VCaP (cell line): ENCODE measurements around the gene FCAMR.

Experiments
- H3K27ac ChIP-seq: fragments of 450-650 bp; 2 replicates; pipeline ENCODE4 v1.5.1; 2017
- CTCF ChIP-seq: fragments of 450-650 bp; conservative IDR thresholded peaks from 2 replicates; pipeline ENCODE4 v1.5.1; 2017; ENCODE audit warnings: mild to moderate bottlenecking, moderate library complexity

FCAMR gene

GRCh38 chr1:206955476-206956451 is 14.5 kb downstream of the FCAMR start:
- no peak overlapping the region for H3K27ac ChIP-seq
- TF ChIP-seq CTCF: no peak

- peak overlapping the region; percentile 90 for H3K27ac ChIP-seq
Observed at GRCh38 chr1:206954459-206955342, 15.6 kb downstream of the FCAMR start.

GRCh38 chr1:206953626-206954025 is 16.6 kb downstream of the FCAMR start:
- no peak for TF ChIP-seq CTCF
- peak overlapping the region; percentile 90 for H3K27ac ChIP-seq

More at GRCh38 chr1:206954459-206955342, 15.6 kb downstream of the FCAMR start:
- no peak for TF ChIP-seq CTCF

- peak overlapping the region; percentile 90 for H3K27ac ChIP-seq
- TF ChIP-seq CTCF: no peak
Observed at GRCh38 chr1:206953126-206953525, 17.1 kb downstream of the FCAMR start.

- H3K27ac ChIP-seq: peak overlapping the region; percentile 90
Observed at GRCh38 chr1:206952171-206952570, 18.1 kb downstream of the FCAMR start.

GRCh38 chr1:206951318-206952100 is 18.8 kb downstream of the FCAMR start:
- no peak for TF ChIP-seq CTCF
- H3K27ac ChIP-seq: peak overlapping the region; percentile 90

More at GRCh38 chr1:206952171-206952570, 18.1 kb downstream of the FCAMR start:
- no peak for TF ChIP-seq CTCF
